Measurements from ENCODE around the gene PEX16. TPM values are rescaled to one million over a fixed set of nuclear protein-coding genes. Genes with fewer than 3 reads are reported as not detected.
A peak's percentile ranks its signal among the peaks of the same experiment; 100 is the strongest.

Gene PEX16
- total and polyA plus RNA-seq, 9 of the 15 experiments (the other 6 are each of a cell fraction or from before 2014, with no cell fraction given) = 1.5 to 43.9 (median 14.6) TPM

DNA sequence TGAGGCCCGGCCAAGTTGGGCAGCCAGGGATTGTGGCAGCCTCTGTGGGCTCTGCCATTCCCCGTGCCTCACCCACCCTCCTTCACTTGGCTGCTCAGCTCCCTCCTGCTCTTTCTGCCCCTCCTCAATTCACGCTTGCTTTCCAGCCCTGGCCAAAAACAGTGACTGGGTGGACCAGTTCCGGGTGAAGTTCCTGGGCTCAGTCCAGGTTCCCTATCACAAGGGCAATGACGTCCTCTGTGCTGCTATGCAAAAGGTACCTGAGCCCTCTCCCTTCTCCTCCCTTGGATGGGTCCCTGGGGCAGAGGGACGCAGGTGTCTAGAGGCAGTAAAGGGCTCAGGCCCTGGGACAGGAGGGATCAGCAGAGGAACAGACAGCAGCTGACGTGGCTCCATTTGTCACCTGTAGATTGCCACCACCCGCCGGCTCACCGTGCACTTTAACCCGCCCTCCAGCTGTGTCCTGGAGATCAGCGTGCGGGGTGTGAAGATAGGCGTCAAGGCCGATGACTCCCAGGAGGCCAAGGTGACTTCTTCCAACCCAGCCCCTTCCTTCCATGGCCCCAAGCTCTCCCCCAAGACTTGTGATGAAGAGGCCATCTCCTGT, 13.3 kb downstream of the PEX16 start (continued):
- TF ChIP-seq, protein P1, sequence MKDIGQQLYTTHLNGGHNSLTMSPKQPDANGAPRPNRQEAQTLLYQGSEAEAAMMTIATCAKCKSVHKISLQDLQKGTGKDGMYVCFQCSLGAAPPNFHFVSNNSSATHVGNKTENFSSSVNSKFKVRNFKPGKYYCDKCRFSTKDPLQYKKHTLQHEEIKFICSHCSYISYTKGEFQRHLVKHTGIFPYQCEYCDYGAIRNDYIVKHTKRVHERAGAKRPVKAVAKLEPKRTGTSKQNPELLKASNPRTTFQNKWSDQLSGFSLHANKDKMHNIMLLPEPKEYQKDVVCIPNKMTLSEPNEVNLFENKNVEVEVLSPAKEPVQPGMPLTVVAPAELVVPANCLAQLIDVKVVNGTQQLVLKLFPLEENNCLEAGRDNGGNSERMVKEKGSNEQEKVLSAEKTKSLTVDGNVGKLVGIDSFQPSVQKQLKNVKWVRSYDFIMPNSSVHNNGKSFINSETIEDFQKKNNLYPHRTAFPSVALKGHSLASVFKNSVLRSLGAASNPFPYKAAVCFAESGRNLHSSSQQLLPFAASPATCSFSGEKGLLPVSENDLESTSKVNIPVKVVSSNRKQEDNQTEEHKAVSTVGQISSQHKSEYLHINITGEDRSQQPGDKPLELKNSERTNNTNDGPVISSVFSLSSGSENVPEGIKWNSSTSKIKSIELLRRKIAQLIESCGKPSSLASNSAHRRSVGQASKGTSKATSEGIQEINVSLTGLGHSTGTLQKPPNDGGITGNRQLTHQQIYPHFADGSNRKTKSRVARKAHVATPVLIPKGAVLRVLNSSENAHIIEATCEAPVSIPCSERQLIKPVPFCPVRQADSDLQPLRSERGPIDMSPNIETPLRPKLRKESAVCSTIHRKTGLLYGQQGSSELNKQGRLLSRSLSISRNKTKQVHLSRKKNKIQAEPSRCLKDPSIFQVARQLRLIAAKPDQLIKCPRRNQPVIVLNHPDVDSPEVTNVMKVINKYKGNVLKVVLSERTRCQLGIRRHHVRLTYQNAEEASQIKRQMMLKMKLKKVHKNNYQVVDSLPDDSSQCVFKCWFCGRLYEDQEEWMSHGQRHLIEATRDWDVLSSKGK (CRISPR knock-in tag; IDR thresholded peaks at IDR 0.05) = no peak
- TF ChIP-seq KLF13 (tag; IDR thresholded peaks at IDR 0.05; ENCODE audit: borderline replicate concordance, low read depth) = no peak
- TF ChIP-seq ZNF143 (CRISPR knock-in tag; IDR thresholded peaks at IDR 0.05) = no peak
- TF ChIP-seq, protein P2, sequence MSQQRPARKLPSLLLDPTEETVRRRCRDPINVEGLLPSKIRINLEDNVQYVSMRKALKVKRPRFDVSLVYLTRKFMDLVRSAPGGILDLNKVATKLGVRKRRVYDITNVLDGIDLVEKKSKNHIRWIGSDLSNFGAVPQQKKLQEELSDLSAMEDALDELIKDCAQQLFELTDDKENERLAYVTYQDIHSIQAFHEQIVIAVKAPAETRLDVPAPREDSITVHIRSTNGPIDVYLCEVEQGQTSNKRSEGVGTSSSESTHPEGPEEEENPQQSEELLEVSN (IDR thresholded peaks at IDR 0.05; ENCODE audit: borderline replicate concordance in 1 of 2, extremely low read depth in 1 of 2, insufficient read depth in 1 of 2, insufficient read length in 1 of 2, low read depth in 1 of 2, low read length in 1 of 2, poor library complexity in 1 of 2, severe bottlenecking in 1 of 2) = peak; percentile 60 to 80
- TF ChIP-seq, protein P3, sequence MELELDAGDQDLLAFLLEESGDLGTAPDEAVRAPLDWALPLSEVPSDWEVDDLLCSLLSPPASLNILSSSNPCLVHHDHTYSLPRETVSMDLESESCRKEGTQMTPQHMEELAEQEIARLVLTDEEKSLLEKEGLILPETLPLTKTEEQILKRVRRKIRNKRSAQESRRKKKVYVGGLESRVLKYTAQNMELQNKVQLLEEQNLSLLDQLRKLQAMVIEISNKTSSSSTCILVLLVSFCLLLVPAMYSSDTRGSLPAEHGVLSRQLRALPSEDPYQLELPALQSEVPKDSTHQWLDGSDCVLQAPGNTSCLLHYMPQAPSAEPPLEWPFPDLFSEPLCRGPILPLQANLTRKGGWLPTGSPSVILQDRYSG (tag; conservative IDR thresholded peaks at IDR 0.05; ENCODE audit: low read depth) = no peak
- TF ChIP-seq ELF2 (CRISPR knock-in tag; IDR thresholded peaks at IDR 0.05) = no peak
- no peak for TF ChIP-seq MXI1 (IDR thresholded peaks at IDR 0.05; ENCODE audit: low read depth, low read length)
- no peak for TF ChIP-seq LEF1 (IDR thresholded peaks at IDR 0.05)
- peak; percentile 89 for TF ChIP-seq TCF3 (CRISPR knock-in tag; IDR thresholded peaks at IDR 0.05)
- TF ChIP-seq ZNF551 (CRISPR knock-in tag; IDR thresholded peaks at IDR 0.05) = no peak
- TF ChIP-seq XRCC4 (IDR thresholded peaks at IDR 0.05; ENCODE audit: extremely low read depth, insufficient read depth, insufficient read length) = no peak
- no peak for TF ChIP-seq HIVEP1 (CRISPR knock-in tag; IDR thresholded peaks at IDR 0.05)
- peak; percentile 46; the same call in 1 of the 2 replicates for TF ChIP-seq DMBX1 (CRISPR knock-in tag; IDR thresholded peaks at IDR 0.05; ENCODE audit: borderline replicate concordance)
- TF ChIP-seq ZNF175 (CRISPR knock-in tag; IDR thresholded peaks at IDR 0.05; ENCODE audit: low read depth) = no peak
- TF ChIP-seq ZBTB7A (IDR thresholded peaks at IDR 0.05; ENCODE audit: borderline replicate concordance, control insufficient read depth, low read depth, low read length) = peak; percentile 30; the same call in 1 of the 2 replicates
- TF ChIP-seq ZNF165 (CRISPR knock-in tag; IDR thresholded peaks at IDR 0.05; ENCODE audit: borderline replicate concordance) = no peak
- TF ChIP-seq BMI1 (IDR thresholded peaks at IDR 0.05; ENCODE audit: low read length) = no peak
- TF ChIP-seq, protein P4, sequence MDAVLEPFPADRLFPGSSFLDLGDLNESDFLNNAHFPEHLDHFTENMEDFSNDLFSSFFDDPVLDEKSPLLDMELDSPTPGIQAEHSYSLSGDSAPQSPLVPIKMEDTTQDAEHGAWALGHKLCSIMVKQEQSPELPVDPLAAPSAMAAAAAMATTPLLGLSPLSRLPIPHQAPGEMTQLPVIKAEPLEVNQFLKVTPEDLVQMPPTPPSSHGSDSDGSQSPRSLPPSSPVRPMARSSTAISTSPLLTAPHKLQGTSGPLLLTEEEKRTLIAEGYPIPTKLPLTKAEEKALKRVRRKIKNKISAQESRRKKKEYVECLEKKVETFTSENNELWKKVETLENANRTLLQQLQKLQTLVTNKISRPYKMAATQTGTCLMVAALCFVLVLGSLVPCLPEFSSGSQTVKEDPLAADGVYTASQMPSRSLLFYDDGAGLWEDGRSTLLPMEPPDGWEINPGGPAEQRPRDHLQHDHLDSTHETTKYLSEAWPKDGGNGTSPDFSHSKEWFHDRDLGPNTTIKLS (IDR thresholded peaks at IDR 0.05; ENCODE audit: borderline replicate concordance, low read depth) = peak; percentile 73; the same call in 1 of the 2 replicates

All from K562 (cell line).